Spleen (tissue), 7 donors: ENCODE data around the gene ADORA2A.

Experiments
- CTCF ChIP-seq, 11 experiments: fragments of 200-600 bp in 7 of 11; fragments of 450-650 bp in 4 of 11; sonication (generic) in 4 of 11; IDR thresholded peaks in 8 of 11; conservative IDR thresholded peaks in 3 of 11; 1 replicate in 7 of 11; 2 replicates in 4 of 11; pipeline versions ENCODE4 v1.4.0 to v1.8.0; 2016 to 2021; ENCODE audit warnings: antibody characterized with exemption in 11 of 11, inconsistent platforms in 4 of 11, mild to moderate bottlenecking in 1 of 11
- POLR2A ChIP-seq, 3 donors: fragments of 450-650 bp; IDR thresholded peaks; one replicate each; pipeline ENCODE4 v1.5.1; 2017; ENCODE audit warnings: antibody characterized with exemption in 3 of 3, mild to moderate bottlenecking in 1 of 3
- POLR2AphosphoS5 ChIP-seq, 3 donors: sonication (generic); formaldehyde crosslinking; IDR thresholded peaks; one replicate each; pipeline ENCODE4 v1.5.1; 2017; ENCODE audit warnings: antibody characterized with exemption in 3 of 3
- donor health status: DM: no; HTN: no; CAD: no; lungs with moderate emphysema.
- donor health status: DM: no; HTN: no; CAD: no.
- donor health status: DM: no; HTN: no; CAD: no.

GRCh38 chr22:24444251-24444650 is 16.9 kb downstream of the ADORA2A start:
- no peak for TF ChIP-seq CTCF (IDR thresholded peaks at IDR 0.05 in 8 of 11, conservative IDR thresholded peaks at IDR 0.05 in 3 of 11)
- TF ChIP-seq POLR2A (IDR thresholded peaks at IDR 0.05), result no peak
- no peak for TF ChIP-seq POLR2AphosphoS5 (IDR thresholded peaks at IDR 0.05)
